Fibroblast of lung (primary cell): ENCODE data around the gene ERH.

Experiments
- EZH2 ChIP-seq: IDR thresholded peaks from 2 replicates; pipeline ENCODE4 v1.5.1; 2012; ENCODE audit warnings: low read length, control low read depth, mild to moderate bottlenecking; ENCODE audit errors: missing control alignments
- TF ChIP-seq, protein P1 (sequence below), 2 donors: IDR thresholded peaks in 1 of 2; conservative IDR thresholded peaks in 1 of 2; 1 replicate in 1 of 2; 2 replicates in 1 of 2; pipeline ENCODE4 v1.5.1; 2011 to 2012; ENCODE audit warnings: low read length in 2 of 2, control low read depth in 1 of 2, inconsistent platforms in 1 of 2, low read depth in 1 of 2, mild to moderate bottlenecking in 1 of 2

DNA sequence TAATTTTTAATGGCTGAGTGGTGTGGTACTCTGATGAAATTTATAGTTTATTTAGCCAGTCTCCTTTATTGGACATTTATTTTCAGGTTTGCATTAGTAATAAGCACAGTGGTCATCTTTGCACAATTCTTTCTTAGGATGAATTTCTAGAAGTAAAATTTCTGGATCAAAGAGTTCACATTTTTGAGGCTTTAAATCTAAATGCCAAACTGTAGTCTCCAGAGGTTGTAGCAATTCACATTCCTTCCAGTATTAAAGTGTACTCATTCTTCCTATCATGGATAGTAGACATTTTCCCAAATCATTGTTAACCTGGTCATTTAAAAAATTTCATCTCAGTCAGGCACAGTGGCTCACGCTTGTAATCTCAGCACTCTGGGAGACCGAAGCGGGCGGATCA lies 25.2 kb upstream of the ERH start:
- no peak for TF ChIP-seq EZH2
- TF ChIP-seq, protein P1, sequence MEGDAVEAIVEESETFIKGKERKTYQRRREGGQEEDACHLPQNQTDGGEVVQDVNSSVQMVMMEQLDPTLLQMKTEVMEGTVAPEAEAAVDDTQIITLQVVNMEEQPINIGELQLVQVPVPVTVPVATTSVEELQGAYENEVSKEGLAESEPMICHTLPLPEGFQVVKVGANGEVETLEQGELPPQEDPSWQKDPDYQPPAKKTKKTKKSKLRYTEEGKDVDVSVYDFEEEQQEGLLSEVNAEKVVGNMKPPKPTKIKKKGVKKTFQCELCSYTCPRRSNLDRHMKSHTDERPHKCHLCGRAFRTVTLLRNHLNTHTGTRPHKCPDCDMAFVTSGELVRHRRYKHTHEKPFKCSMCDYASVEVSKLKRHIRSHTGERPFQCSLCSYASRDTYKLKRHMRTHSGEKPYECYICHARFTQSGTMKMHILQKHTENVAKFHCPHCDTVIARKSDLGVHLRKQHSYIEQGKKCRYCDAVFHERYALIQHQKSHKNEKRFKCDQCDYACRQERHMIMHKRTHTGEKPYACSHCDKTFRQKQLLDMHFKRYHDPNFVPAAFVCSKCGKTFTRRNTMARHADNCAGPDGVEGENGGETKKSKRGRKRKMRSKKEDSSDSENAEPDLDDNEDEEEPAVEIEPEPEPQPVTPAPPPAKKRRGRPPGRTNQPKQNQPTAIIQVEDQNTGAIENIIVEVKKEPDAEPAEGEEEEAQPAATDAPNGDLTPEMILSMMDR (conservative IDR thresholded peaks at IDR 0.05 in 1 of 2, IDR thresholded peaks at IDR 0.05 in 1 of 2; ENCODE audit: low read depth in 1 of 2, low read length in 2 of 2), result no peak
